GM19043 (cell line): Measurements from ENCODE around the gene GALNT14.

Source experiments
- ATAC-seq: cut with Tn5 transposase; IDR thresholded peaks from one replicate; pipeline ENCODE4 v1.9.1; 2021; ENCODE audit warnings: low read depth; ENCODE audit not compliant: unreplicated experiment

GALNT14 gene

GRCh38 chr2:30955516-30956132 lies 182.6 kb downstream of the GALNT14 start:
- no peak for ATAC-seq

DNA sequence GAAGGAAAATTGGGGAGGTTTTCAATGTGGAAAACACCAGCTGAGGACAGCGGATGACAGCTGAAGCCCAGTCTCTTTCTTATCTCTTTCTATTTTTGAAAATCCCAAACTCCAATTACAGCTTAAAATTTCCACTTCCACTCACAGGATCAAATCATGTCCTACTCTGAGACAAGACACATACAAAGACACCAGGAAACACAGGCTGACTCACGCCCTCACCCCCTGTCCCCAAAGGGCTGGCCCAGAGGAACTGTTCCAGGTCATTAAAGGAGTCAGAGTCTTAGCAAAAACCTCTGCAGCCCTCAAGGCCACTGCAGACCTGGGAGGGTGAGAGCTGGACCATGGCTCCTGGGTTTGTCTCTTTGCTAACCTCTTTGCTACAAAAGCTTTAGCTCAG lies 187.9 kb downstream of the GALNT14 start:
- ATAC-seq: no peak

DNA sequence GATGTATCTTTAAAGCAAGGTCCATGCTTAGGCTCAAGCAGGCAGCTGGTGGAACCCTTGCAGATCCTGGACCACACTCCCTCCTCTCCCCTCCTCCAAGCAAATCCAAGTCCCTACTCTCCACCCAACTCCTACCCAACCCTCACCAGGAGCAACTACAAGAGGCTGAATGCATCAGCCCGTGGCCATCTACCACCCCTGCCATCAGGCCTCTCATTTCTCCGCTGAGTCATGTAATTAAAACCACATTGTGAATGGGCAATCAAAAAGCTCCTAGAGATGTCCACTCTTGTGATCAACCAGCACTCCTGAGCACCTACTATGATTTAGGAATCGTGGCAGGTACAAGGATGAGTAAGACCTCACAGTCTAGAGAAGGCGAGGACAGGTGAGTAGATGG lies 188.8 kb downstream of the GALNT14 start:
- no peak for ATAC-seq

- no peak for ATAC-seq
Measured at GRCh38 chr2:30948857-30949256, 189.4 kb downstream of the GALNT14 start.

DNA sequence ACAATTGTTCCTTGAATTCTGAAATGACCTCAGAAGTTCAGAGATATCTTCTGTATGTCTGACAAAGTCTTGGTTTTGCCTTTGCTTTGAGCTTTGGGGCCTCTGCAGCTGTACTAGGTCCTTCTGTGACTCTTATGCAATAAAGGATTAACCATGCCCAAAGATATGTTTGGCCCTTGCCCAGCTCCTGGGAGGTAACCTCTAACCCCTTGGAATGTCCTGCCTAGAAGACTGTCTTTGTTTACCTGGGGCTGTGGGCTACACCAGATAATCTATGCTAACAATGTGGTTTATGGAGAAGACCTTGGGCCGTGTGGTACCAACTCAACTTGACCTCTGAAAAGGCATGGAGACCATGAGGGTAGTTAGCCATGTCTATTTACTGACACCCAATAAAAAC lies 190.1 kb downstream of the GALNT14 start:
- ATAC-seq: no peak

DNA sequence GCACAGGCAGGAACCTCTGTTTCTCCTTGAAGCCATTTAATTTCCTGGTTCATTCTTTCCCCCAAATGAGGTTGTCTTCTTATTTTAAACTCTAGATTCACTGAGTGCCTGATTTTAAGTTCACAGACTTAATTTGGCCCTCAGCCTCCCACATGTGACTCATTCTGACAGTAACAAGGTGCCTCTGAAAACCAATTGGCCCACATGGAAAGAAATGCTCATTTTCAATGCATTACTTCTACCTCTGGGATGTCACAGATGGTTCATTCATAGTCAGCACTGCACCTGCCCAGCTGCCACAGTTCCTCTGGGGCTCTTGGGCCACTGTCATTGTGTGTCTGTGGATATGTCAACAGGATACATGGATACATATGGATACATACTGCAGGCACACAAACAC lies 190.6 kb downstream of the GALNT14 start:
- ATAC-seq: no peak

GRCh38 chr2:30942419-30942818 lies 195.8 kb downstream of the GALNT14 start:
- ATAC-seq: no peak

DNA sequence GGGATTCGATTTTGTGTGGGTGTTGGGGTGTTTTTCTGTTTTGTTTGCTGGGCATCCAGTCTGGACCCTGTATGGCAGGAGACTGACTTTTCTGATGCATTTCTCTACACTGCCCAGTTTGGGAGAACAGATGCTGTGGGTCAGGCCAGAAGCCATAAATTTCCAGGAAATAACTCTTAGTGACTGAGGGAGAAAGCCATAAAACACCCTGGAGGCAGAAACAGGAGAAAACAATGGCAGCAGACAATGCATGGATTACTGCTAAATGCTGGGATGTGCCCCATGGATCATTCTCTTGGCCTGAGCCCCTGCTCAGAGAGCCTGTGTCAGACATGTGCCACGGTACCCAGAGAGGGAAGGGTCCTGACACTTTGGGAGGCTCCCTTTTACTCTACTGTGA lies 197.4 kb downstream of the GALNT14 start:
- no peak for ATAC-seq

DNA sequence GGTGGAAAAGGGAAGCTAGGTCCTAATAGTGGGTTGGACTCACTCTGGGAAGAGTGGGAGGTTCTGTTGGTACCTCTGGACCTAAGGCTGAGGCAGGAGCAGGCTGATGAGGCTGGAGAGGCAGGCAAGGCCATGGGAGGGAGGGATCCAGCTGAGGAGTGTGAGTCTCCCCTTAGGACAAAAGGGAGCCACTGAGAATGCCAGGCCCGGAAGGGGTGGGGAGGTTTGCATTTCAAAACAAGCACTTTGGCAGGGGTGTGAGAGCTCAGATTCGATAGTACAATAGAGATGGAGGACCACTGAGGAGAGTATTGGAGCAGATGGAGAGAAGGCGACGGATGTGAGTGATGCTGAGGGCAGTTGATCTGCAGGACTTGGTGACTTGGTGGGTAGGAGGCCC lies 198.9 kb downstream of the GALNT14 start:
- ATAC-seq: no peak

DNA sequence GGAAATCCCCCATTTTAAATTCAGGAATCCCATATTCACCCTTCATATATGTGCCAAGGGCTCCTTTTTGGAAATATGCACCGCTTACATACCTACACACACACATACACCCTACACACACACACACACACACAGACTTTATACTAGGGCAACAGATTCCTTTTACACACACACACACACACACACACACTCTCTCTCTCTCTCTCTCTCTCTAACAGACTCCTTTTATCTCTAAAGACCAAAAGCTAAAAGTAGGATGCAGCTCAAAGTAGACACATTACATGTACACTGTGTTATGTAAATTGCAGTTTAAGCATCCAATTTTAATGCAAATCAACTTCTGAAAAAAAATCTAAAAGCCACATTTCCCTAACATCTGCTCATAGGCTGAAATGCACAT lies 200.0 kb downstream of the GALNT14 start:
- no peak for ATAC-seq

GRCh38 chr2:30936977-30937376 lies 201.3 kb downstream of the GALNT14 start:
- ATAC-seq: no peak

- ATAC-seq: no peak
Measured at GRCh38 chr2:30935795-30936194, 202.4 kb downstream of the GALNT14 start.

GRCh38 chr2:30934066-30934465 lies 204.2 kb downstream of the GALNT14 start:
- no peak for ATAC-seq

GRCh38 chr2:30933496-30933895 lies 204.7 kb downstream of the GALNT14 start:
- ATAC-seq: no peak

DNA sequence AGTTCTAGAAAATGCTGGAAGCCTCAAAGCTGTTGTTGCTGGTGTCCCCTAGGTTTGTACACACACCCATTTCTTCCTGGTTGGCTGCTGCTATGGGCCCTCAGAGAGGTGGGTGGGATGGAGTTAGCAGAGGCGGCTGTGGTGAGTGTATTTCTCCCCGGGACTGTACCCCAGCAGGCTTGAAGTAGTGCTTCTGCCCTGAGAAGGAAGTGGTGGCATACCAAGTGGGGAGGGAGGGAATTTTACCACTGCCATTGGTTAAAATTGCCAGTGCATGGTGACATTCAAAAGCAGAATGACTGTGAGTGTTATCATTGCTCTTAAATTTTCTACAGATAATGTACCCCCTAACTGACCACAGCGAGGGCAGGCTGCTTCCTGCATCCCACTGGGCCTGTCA lies 205.4 kb downstream of the GALNT14 start:
- no peak for ATAC-seq

DNA sequence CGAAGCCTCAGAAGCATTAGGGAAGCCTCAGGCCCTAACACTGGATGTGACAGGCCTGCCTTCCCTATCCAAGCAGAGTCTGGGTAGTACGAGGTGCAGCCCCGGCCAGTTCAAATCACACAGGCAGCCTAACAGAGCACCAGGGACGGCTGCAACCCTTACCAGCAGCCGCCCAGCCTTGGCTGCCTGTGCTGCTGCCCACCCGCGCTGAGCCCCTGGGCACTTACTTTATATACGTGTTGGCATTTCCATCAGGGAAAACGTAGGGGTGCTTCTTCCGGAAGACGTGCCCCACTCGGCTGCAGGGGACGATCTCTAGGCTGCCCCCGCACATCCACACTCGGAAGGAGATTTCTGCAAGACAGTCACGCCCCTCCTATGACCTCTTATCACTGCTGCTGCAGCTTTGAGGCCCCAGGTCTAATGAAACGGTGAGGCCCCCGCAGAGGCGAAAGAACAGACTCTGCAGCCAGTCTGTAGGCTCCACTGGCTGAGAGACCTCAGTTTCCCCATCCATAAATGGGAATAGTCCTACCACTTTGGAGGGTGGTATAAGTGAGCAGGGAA lies 206.3 kb downstream of the GALNT14 start:
- no peak for ATAC-seq

GRCh38 chr2:30930716-30931115 lies 207.5 kb downstream of the GALNT14 start:
- no peak for ATAC-seq

DNA sequence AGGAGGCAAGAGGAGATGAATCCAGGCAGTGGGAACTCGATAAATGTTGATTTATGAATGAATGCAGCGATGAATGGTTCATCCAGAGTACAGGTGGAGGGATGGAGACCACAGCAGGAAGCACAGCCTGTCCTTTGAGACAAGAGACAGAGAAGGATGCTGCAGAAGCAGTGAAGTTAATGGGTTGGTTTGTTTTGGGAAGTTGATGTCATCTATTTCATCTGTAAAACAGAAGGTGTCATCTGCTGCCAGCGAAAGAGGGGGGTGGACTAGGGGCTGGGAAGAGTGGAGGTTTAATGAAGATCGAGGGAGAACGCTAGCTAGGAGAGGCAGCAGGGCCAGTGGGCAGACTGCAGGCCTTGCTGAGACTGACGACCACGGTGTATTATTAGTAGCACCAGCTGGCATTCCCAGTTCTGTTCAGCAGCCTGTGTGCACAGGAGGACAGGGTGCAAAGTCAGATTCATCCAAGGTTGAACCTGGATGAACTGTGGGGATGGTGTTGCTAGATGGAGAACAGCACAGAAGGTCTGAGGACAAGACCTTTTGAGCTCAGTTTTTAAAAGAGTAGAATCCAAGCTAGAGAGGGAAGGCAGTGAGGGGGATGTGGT lies 210.7 kb downstream of the GALNT14 start:
- no peak for ATAC-seq

DNA sequence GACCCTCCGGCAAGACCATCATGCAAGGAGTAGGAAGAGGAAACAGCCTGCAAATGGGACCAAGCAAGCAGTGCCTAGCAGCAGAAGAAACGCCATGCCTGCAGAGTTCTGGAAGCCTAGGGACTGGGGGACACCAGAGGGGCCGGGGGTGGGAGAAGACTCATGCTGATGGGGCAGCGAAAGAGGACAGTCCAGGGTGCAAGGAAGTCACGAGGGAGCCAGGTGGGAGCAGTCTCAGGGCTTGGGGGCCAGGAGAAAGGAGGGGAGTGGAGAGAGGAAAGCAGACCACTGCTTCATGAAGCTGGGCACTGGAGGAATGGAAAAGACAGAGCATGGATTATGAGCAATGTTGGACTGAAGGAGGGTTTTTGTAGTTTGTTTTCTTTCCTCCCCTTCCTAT lies 211.6 kb downstream of the GALNT14 start:
- ATAC-seq: no peak

DNA sequence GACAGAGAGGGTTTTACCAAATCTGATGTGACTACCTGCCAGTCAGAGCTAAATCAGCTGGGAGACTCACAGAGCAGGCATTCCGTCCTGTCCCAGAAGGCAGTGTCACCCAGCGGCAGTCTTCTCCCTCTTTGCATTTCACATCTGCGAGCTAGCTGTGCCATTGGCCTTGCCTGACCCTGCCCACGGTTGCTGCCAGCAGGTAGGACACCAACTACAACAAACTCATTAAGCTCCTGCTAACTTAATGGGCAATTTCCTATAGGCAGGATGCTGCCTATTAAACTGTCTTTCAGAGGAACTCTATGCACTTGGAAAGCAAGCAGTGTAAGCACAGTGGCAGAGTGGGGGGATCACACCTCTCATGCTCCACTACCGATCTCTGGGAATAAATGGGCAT lies 214.6 kb downstream of the GALNT14 start:
- ATAC-seq: no peak

GRCh38 chr2:30920511-30920910 lies 217.7 kb downstream of the GALNT14 start:
- no peak for ATAC-seq

DNA sequence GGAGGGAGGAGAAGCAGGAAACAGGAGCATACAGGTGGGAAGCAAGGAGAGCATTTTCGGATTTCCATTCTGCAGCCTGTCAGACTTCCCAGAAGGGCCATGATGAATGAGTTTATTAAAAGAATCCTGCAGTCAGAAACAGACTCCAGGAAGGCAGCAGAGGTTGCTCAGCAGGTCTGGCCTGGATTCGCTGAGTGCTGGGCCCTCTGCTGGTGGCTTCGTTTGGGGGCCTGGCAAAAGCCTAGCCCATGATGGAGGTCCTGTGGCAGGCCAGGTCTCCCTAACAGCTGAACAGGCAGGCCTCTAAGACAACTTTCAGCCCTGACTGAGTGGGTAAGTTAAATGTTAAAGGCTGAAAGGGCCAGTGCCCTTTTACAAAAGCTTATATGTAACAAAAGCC lies 222.8 kb downstream of the GALNT14 start:
- ATAC-seq: no peak
